ELF-1 (cell line): ENCODE results near the gene TNIP1.

Source experiments
- DNase-seq: peaks from one replicate; pipeline ENCODE4 v3.0.0-alpha.2; 2016; ENCODE audit warnings: low read depth, low spot score

TNIP1 gene

DNA sequence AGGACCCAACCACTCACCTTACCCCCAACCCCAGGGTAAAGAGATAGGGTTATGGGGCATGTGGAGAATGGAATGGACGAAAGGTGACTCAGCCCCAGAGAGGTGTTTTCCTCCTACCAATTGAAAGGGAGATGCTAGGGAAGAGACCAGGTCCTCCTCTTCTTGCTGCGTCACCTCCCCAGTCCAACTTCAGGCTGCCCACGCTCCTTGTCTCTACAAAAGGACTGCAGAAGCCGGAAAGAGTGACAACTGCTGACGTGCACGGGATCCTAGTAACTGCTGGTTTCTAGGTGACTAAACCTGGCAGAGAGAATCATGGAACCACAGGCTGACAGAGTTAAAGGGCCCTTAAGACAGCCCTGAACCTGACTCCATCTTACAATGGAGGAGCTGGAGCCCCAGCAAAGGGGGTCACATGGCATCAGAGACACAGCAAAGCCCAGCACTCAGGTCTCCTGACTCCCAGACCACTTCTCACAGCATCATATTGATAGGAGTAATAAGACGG is 58.3 kb downstream of the TNIP1 start:
- no peak for DNase-seq

DNA sequence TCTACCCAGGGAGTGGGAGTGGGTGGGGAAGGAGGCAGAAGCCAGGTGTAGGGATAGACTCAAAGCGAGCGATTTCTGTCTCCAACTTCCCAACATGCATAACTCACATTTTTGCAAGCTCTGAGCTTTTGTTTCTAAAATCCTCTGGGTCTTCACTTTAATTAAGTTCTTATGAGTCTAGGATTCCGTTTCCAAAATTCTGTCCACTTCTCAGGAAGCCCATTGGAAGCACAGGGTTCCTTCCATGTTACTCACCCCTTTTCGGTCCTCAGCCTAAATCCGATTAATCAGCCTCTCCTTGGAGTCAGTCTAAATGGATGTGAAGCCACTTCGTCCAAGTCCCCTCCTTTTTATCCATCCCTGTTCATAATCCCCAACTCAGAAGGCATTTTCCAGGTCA is 59.1 kb downstream of the TNIP1 start:
- DNase-seq: no peak

DNA sequence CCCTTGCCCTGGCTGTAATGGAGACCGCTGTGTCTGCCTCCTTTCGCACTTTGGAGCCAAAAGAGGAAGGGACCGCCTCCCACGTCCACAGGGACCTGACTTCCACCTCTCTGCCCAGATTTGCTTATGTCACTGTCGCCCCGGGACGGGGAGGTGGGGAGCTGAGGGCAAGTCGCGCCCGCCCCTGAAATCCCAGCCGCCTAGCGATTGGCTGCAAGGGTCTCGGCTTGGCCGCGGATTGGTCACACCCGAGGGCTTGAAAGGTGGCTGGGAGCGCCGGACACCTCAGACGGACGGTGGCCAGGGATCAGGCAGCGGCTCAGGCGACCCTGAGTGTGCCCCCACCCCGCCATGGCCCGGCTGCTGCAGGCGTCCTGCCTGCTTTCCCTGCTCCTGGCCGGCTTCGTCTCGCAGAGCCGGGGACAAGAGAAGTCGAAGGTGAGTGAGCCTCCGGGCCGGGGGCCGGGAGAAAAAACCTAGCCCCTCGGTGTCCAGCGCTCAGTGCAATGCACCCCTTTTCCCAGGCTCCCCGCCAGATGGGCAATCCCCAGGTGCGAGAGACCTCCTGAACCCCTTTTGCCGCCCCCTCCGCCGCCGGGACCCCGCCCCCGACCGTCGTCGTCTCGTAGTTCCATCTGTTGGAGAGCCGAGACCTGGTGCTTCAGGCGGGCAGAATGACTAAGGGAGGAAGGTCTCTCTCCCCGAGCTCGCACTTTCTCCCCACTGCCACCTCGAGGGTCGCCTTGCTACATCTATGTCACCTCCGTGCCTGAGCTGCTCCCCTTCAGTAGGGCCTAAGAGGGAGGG is 60.3 kb downstream of the TNIP1 start, which contains the start of gene GPX3:
TSS of gene GPX3 (plus strand) at position 288 of the 807 bp plus-strand sequence. CDS start at position 352, 64 bp downstream.
- DNase-seq: peak; percentile 90

DNA sequence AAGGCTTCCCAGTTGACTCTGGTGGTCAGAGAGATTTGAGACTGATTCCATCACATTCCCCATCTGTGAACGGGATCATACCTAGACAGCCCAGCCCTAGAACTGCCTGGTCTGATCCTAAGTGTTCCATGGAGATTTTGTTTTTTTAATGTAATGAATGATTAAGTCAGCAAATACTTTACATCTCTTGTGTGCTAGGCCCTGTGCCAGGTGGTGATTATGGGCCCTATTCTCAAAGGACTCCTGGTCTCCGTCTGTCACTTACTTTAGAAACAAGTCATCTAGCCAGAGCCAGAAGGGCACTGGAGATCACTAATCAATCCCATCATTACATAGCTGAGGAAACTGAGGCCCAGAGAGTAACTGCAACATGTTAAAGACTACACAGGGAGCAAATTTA is 61.5 kb downstream of the TNIP1 start:
- no peak for DNase-seq

DNA sequence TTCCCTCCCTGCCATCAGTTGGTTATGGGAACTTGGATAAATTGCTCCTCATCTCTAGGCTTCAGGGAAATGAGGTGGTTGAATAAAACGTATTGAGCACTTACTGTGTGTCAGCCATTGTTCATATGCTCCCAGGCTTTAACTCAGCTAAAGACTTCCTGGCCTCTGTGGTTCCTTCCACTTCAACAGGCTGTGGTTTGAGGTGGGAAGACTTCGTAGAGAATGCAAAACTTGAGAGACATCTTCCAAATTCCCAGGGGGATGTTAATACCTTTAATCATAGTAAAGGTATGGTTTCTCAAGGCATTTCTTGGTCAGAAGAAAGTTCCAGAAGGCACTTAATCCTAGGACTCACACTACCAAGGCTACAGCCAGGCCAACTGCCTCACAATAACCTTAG is 62.0 kb downstream of the TNIP1 start:
- DNase-seq: no peak

DNA sequence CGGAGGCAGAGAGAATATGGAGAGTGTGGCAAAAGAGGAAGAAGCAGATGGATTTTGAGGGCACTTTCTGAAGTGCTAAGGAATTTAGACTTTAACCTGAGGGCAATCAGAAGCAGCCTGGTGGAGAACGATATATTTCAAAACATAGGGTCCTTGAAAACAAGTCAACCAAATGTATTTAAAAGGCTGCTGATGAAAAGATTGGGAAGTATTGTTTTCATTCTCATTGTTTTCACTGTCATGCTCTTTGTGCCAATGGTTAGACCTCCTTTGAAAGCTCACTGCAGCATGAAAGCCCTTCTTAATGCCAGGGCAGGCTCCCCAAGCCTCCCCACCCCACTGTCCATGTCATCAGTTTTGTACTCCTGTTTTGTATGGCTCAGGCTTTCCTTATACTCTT is 62.9 kb downstream of the TNIP1 start:
- no peak for DNase-seq

DNA sequence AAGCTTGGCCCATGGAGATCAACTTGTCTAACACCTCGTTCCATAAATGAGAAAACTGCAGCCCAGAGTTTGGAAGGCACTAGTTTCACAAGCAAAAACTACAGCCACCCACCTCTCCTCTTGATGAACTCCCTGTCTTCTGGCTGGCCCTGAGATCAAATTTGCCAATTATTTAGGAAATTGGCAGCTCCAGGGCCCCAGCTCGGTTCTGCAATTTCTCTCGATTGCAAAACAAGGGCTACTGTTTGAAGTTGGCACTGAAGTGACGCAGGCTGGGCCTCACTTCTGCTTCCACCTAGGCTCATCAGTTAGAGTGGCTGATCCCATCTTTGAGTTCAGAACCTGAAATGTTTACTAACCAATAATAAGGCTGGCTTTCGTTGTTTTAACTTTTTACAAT is 64.1 kb downstream of the TNIP1 start:
- no peak for DNase-seq

DNA sequence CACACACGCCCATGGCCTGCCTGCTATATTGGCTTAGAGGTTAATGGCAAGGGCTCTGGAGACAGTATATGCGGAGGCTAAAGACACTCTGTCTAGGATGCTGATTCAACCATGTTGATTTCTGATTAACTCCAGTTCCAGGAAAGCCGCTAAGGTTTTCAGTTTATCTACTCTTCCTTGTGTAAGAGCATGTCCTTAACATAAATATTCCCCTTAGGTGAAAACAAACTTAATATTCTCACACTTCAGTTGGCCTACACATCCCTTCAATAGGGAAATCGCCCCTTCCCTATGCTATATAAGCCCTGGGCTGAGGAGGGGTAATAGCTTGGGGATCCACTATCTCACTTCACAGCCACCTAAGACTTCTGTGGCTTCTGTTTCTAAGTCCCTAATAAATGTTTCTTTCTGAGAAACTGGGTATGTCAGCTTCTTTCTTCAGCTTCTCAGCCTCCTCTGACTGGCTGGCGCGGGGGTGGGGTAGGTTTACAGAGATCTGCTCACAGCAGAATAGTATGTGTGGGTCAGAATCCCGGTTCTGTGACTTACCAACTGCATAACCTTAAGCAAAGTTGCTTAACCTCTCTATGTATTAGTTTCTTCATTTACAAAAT is 64.8 kb downstream of the TNIP1 start:
- no peak for DNase-seq

DNA sequence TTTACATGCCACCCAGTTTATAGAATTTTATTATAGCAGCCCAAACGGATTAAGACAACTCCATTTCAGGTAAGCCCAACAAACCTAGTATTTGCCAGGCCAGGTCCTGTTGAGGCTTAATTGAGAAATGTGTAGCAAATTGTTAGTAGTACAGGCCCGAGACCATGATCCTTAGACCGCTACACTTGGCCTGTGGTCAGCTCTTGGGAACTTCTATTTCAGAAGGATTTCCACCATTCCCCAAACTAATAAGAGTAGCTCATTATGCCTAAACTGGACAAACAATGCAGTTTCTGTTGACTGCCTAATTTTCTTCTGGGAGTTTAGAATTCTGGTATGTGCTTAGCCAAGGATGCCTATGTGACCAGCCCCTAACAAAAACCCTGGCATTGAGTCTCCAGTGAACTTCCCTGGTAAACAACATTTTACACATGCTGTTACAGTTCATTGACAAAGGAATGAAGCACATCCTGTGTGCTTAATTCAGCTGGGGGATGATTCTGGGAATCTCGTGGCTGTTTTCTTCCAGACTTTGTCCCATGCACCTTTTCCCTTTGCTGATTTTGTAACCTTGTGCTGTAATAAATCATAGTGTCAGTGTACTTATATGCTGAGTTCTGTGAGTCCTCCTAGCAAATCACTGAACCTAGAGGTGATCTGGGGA is 66.0 kb downstream of the TNIP1 start:
- DNase-seq: no peak

DNA sequence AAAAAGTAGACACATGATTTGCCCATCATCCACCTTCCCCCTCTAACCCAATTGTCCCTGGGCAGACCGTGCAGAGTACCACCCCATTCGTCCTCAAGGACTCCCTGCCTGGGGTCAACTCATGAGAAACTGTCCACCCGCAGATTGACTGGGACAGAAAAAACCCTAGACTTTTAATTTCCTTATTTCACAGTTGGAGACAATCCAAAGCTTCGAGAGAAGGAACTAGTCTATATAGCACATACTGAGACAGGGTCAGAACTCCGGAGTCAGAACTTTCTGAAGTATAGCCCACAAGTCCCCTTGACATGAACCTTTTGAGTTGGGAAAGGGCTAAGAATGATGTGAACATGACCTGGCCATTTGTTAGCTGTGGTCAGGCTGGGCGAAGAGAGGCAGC is 68.0 kb downstream of the TNIP1 start:
- no peak for DNase-seq

DNA sequence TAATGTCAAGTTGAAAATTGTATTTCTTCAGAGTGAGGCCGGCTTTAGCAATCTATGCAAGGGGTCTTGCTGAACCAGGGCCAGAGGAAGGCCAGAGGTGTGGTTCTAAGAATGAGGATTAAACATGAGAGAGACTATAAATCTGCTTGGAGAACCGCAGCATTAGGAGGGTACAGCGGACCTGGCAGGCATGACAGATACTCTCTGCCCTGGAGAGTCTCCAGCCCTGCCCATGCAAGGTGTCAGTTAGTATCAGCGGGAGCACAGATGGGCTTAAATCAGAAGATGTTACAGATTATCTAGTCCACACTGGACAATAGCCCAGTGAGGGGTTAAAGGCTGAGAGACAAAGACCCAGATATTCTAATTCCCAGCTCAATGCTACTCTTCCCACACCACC is 71.9 kb downstream of the TNIP1 start:
- DNase-seq: no peak

DNA sequence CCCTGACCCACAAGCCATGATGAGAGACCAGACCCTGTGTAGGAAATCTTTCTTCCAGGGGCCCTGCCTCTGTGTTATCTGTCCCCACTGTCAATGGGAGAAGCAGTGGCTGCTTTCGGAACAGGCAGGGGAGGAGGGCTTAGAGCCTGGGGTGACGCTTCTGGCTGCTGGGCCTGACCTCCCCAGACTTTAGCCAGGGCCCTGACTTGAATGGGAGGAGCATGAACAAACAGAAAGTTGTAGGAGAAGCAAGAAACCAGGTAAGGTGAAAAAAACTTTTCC is 72.7 kb downstream of the TNIP1 start:
- no peak for DNase-seq

DNA sequence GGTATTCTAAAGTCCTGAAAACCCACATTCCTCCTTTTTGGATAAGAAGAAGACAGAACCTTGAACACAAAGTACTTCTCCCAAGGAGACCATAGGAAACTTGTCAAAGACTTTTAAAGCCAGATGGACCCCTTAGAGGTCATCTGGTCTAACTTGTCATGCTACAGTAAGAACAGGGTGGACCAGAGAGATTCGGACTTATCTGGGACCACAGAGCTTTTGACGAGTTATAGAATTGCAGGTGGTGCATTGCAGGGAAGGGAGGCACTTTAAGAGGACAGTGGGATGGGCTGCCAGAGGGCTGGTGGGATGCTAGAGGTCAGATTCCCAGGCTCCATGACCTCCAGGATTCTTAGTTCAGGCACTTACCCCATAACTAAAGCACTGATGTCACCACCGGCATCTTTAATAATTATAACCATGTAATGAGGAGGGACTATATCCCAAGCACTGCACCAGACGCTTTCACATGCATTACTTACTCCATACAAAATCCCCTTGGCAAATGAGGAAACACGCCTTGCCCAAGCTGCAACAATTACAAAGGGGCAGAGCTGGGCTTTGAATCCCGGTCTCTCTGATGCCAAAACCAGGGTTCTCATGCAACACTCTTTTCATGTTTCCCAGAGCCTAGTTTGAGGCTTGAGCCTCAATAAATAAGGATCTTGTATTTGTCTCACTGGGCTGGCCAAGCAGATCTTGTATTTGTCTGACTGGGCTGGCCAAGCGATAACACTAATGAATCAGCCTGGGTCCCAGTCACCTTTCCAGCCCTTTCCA is 73.2 kb downstream of the TNIP1 start:
- DNase-seq: no peak

DNA sequence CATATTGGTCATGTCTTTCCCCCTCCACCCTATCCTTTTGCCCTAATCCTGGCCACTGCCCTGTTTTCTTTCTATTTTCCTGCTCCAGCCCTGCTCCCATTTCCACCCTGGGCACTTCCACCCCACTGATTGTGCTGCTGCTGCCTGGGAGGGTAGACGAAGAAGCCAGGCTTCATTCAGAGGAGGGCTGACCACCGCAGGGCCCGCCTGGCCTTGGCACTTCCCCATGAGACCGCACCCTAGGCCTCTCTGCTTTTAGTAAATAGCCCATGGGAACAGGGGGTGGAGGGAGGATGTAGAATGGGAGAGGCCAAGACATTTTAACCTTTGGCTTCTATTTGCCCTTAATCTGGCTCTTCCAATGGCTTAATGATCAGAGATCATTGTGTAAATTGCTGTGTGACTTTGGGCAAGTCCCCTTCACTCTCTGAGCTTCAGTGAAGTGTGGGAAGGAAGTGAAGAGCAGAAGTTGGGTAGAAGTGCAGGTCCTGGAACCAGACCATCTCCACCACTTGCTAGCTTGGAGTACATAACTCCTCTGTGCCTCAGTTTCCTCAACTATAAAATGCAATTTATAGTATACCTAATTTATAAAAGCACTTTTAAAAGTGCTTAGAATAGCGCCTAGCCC is 74.0 kb downstream of the TNIP1 start:
- no peak for DNase-seq

DNA sequence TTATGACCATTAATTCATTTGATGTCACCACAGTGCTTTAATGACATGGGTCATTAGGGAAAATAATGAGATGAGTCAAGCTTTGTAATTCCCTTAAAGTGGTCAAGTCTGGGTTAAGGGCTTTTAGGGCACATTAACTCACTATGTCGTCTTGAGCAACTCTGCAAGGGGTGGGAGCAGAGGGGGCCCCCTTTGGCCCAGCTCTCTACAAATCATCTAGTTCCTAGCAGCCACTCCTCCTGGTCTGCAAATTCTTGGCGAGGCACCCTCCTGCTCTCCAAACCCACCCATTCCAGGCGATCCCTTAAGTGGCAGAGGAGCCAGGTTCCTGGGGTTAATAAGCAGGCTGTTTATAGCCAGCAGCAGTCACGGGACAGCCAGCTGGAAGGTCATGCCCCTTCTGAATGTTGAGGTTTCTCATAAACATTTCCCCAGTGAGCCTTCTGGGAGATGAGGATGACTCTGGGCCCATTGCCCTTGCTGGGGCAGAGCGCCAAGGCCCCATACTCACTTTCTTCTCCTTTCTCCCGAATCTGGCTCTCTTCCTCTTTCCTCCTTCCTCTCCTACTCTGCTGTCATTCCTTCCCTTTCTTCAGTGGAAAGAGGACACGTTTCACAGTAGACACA is 74.8 kb downstream of the TNIP1 start:
- DNase-seq: no peak

DNA sequence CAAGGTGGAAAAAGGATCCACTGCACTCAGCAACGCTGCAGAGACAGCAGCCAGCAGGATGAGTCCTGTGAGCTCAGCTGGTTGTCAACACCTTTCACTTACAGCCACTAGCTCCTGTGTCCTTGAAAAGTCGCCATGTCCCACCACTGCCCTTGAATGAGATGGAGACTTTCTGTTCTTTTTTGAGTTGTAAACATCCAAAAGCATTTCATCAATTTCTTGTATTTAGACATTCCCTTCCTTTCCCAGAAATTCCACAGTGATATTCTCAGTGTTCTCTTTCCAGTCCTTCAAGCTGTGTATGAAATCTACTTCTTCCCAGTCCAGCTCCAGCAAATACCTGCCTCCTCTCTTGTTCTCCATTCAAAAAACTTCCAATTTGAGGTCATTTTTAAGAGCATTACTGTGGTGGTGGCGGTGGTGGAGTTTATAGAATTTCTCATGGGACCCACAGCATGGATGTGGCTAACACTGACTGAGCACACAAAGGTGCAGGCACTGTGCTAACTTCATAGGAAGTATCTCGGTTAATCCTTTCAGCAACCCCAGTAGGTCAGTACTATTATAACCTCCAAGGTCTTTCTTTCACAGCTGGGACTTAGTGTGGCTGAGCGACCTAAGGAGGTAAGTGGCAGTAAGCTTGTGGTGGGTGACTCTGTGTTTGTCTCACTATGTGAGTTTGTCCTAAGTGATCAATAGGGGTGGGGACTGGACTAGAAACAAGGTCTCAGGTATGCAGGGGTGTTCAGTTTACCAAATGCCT is 75.5 kb downstream of the TNIP1 start:
- no peak for DNase-seq

DNA sequence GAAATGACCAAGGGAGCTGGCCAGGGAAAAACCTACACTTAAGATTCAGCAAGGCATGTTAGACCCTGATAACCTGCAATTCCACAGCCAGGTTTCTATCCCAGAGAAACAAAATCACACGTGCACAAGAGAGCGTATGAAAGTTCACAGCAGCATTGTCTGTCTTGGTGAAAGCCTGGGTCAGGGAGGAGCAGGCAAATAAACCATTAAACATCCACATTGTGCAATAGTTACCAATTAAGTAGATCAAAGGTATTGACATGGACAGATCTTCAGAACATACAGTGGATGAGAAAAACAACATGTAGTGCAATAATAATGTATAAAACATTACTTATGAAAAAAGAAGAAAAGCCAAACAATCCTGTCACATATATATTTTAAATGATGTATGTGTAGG is 76.3 kb downstream of the TNIP1 start:
- no peak for DNase-seq

DNA sequence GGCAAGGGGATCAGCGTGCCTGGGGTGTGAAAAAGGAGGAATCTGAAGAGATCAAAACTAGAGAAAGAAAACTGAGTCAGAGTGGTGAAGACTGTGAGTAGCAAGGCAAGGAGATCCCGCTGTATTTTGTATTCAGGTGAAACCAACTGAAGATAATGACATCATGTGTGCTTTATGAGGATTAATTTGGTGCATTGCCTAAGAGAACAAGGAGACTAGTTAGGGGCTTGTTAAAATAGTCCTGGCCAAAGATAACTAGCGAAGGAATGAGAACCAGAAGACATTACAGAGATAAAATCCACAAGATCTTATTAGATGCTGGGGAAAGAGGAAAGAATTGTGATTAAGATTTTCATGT is 77.4 kb downstream of the TNIP1 start:
- DNase-seq: no peak

DNA sequence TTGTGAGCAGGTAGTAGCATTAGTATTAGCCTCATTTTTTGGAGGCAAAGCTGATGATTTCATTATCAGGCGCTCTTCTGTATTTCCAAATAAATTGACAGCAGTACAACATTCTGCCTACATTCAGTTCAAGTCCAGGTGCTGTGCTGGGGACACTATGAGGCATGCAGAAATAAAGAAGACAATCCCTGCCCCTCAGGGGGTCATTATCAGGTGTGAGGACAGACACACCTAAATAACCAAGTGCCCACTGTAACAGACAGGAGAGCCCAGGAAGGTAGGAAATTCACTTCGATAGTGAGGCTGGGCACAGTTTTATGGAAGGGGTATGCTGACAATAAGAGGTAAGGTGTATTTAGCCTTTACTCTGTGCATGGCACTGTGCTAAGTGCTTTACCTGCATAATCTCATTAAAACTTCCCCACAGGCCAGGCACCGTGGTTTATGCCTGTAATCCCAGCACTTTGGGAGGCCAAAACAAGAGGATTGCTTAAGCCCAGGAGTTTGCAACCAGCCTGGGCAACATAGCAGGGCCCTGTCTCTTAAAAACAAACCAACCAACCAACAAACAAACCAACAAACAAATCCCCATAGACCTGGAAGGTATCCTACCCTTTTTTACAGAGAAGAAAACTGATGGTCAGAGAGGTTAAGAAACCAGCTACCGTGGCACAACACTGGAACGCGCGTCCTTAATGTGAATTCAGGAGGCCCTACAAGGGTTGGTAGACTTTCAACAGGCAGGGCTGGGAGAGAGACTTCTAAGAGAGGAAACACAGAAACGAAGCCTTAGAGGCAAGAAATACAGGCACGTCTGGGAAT is 77.9 kb downstream of the TNIP1 start:
- DNase-seq: no peak

DNA sequence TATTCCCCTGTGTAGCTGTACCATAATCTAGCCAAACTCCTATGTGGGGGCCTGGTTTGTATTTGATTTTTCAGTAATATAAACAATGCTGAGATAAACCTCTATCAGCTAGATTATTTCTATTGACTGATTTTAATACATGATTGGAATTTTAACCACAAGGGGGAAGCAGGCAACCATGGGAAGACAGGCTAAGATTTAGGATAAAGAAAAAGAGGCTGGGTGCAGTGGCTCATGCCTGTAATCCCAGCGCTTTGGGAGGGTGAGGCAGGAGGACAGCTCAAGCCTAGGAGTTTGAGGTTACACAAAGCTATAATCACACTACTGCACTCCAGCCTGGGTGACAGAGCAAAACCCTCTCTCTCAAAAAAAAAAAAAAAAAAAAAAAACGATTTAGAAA is 78.6 kb downstream of the TNIP1 start:
- DNase-seq: no peak
